Endodermal cell (in vitro differentiated cells): Measurements from ENCODE around the gene IGHMBP2. TPM values are rescaled to one million over a fixed set of nuclear protein-coding genes. Genes with fewer than 3 reads are reported as not detected.

ENCODE experiments used
- DNase-seq: peaks from one replicate; pipeline ENCODE4 v3.0.0-alpha.2; 2017
- H3K27ac ChIP-seq: 2 replicates; pipeline ENCODE4 v1.5.1; 2013; ENCODE audit warnings: mild to moderate bottlenecking, low read depth, low read length, moderate library complexity
- H3K27me3 ChIP-seq: 2 replicates; pipeline ENCODE4 v1.6.1; 2013; ENCODE audit warnings: mild to moderate bottlenecking, low read length, moderate library complexity; ENCODE audit not compliant: insufficient read depth, control insufficient read depth, poor library complexity, severe bottlenecking
- H3K36me3 ChIP-seq: 2 replicates; pipeline ENCODE4 v1.7.0; 2013; ENCODE audit warnings: mild to moderate bottlenecking, low read length, moderate library complexity; ENCODE audit not compliant: control insufficient read depth, insufficient read depth
- H3K4me1 ChIP-seq: one replicate; pipeline ENCODE4 v1.7.0; 2013; ENCODE audit warnings: low read length; ENCODE audit not compliant: control insufficient read depth, insufficient read depth
- H3K4me3 ChIP-seq: 2 replicates; pipeline ENCODE4 v1.5.1; 2013; ENCODE audit warnings: mild to moderate bottlenecking, low read length, moderate library complexity
- H3K9ac ChIP-seq: 2 replicates; pipeline ENCODE4 v1.6.1; 2013; ENCODE audit warnings: mild to moderate bottlenecking, low read length, moderate library complexity; ENCODE audit not compliant: poor library complexity, severe bottlenecking; ENCODE audit errors: extremely low read depth
- H3K9me3 ChIP-seq: 2 replicates; pipeline ENCODE4 v1.6.1; 2013; ENCODE audit warnings: mild to moderate bottlenecking, low read length, moderate library complexity; ENCODE audit not compliant: control insufficient read depth
- H3K27ac Mint-ChIP-seq: 2 replicates; pipeline ENCODE4 v1.8.0; 2020; ENCODE audit warnings: mixed read lengths
- H3K27me3 Mint-ChIP-seq: 2 replicates; pipeline ENCODE4 v1.8.0; 2021; ENCODE audit warnings: mild to moderate bottlenecking, mixed read lengths; ENCODE audit not compliant: insufficient read depth
- H3K36me3 Mint-ChIP-seq: 2 replicates; pipeline ENCODE4 v1.8.0; 2020; ENCODE audit warnings: low read depth, mixed read lengths
- H3K4me1 Mint-ChIP-seq: 2 replicates; pipeline ENCODE4 v1.8.0; 2020; ENCODE audit warnings: mixed read lengths
- H3K4me3 Mint-ChIP-seq: 2 replicates; pipeline ENCODE4 v1.8.0; 2020; ENCODE audit warnings: mild to moderate bottlenecking, moderate library complexity, mixed read lengths
- H3K9me3 Mint-ChIP-seq: 2 replicates; pipeline ENCODE4 v1.8.0; 2020; ENCODE audit warnings: mild to moderate bottlenecking, mixed read lengths
- CTCF ChIP-seq: fragments of 200-600 bp; sonication (generic); conservative IDR thresholded peaks from 2 replicates; pipeline ENCODE4 v1.5.0; 2021; ENCODE audit warnings: antibody characterized with exemption, mild to moderate bottlenecking
- WGBS, 2 experiments: methylation state at CpG; one replicate each; pipeline versions ENCODE4 v1.1.5 to v1.1.7; 2013; ENCODE audit warnings: missing lambda C conversion rate in 2 of 2, mixed read lengths in 1 of 2; ENCODE audit not compliant: insufficient coverage in 1 of 2, insufficient read length in 1 of 2; 5-methylcytosine and 5-hydroxymethylcytosine counted together
- total RNA-seq, 2 donors: library from RNA; stranded (reverse); fragmentation: NEBNext Ultra II Directional in 1 of 2; extraction: Animal tissue kit (Norgen Biotek cat#: 25700) in 1 of 2; gene quantifications; 2 replicates in 1 of 2; 3 replicates in 1 of 2; pipeline ENCODE4 v1.2.1, GENCODE V29; 2021

The IGHMBP2 gene
- total RNA-seq, 2 donors from 2014 or later, result 23.9 to 28.3 TPM

- Histone ChIP-seq H3K9me3 (no peaks in the 10 kb centered on the region), H3K4me1 (no peaks in the 10 kb centered on the region), H3K9ac (no peak overlapping the region), H3K4me3 (no peak overlapping the region), H3K27me3 (no peaks in the 10 kb centered on the region), H3K36me3 (peaks cover 32% of the 10 kb centered on the region), H3K27ac (no peak overlapping the region)
- no peak for DNase-seq
- Mint-ChIP-seq H3K4me1 (no peaks in the 10 kb centered on the region), H3K36me3 (peaks cover 40% of the 10 kb centered on the region), H3K9me3 (no peaks in the 10 kb centered on the region), H3K4me3 (no peak overlapping the region), H3K27ac (no peak overlapping the region), H3K27me3 (no peaks in the 10 kb centered on the region)
- TF ChIP-seq CTCF, result no peak
- WGBS, 2 experiments, result 89 to 93% methylated on average over 12 to 17 of the region's 17 CpGs
Observed at GRCh38 chr11:68938816-68939582, 35.3 kb downstream of the IGHMBP2 start.

- H3K36me3 Mint-ChIP-seq, result peaks cover 34% of the 10 kb centered on the region
- H3K4me3 ChIP-seq, result no peak overlapping the region
- TF ChIP-seq CTCF, result no peak
- no peaks in the 10 kb centered on the region for H3K4me1 Mint-ChIP-seq
- WGBS, 2 experiments, result 89 to 93% methylated on average over 19 to 33 of the region's 33 CpGs
- no peaks in the 10 kb centered on the region for H3K9me3 ChIP-seq
- H3K9ac ChIP-seq, result no peak overlapping the region
- no peak overlapping the region for H3K27ac Mint-ChIP-seq
- H3K27me3 Mint-ChIP-seq, result no peaks in the 10 kb centered on the region
- DNase-seq, result no peak
- H3K27me3 ChIP-seq, result no peaks in the 10 kb centered on the region
- no peaks in the 10 kb centered on the region for H3K4me1 ChIP-seq
- H3K4me3 Mint-ChIP-seq, result no peak overlapping the region
- H3K27ac ChIP-seq, result no peak overlapping the region
- no peaks in the 10 kb centered on the region for H3K9me3 Mint-ChIP-seq
- H3K36me3 ChIP-seq, result peaks cover 25% of the 10 kb centered on the region
Observed at GRCh38 chr11:68939583-68940555, 36.2 kb downstream of the IGHMBP2 start.

GRCh38 chr11:68940651-68941323 lies 37.1 kb downstream of the IGHMBP2 start:
- Histone ChIP-seq H3K4me1 (no peaks in the 10 kb centered on the region), H3K9ac (no peak overlapping the region), H3K27ac (no peak overlapping the region), H3K9me3 (no peaks in the 10 kb centered on the region), H3K36me3 (peaks cover 17% of the 10 kb centered on the region), H3K27me3 (no peaks in the 10 kb centered on the region), H3K4me3 (no peak overlapping the region)
- Mint-ChIP-seq H3K9me3 (no peaks in the 10 kb centered on the region), H3K4me3 (no peak overlapping the region), H3K36me3 (peaks cover 30% of the 10 kb centered on the region), H3K4me1 (no peaks in the 10 kb centered on the region), H3K27me3 (no peaks in the 10 kb centered on the region), H3K27ac (no peak overlapping the region)
- DNase-seq, result no peak
- no peak for TF ChIP-seq CTCF
- 93 to 95% methylated on average over 16 to 20 of the region's 20 CpGs for WGBS, 2 experiments
